ENCODE measurements around the gene PRG2.

The PRG2 gene

GRCh38 chr11:57426439-57426928 is 36.0 kb upstream of the PRG2 start:
- Histone ChIP-seq H3K27me3 (ENCODE audit: insufficient read depth, low read length) (peaks cover 7% of the 10 kb centered on the region), H3K4me3 (ENCODE audit: low read length) (peak overlapping the region; percentile 49), H2AFZ (ENCODE audit: low read depth, low read length) (peak overlapping the region; percentile 78), H3K36me3 (ENCODE audit: insufficient read depth, low read length) (peaks cover 3% of the 10 kb centered on the region), H3K4me1 (ENCODE audit: insufficient read depth, low read length) (peaks cover 8% of the 10 kb centered on the region), H3K9me3 (ENCODE audit: low read length) (no peaks in the 10 kb centered on the region)

- Histone ChIP-seq H3K9me3 (ENCODE audit: low read length) (no peaks in the 10 kb centered on the region), H3K36me3 (ENCODE audit: insufficient read depth, low read length) (peaks cover 3% of the 10 kb centered on the region), H3K4me3 (ENCODE audit: low read length) (peak overlapping the region; percentile 49), H3K27me3 (ENCODE audit: insufficient read depth, low read length) (peaks cover 3% of the 10 kb centered on the region), H3K4me1 (ENCODE audit: insufficient read depth, low read length) (peaks cover 8% of the 10 kb centered on the region), H2AFZ (ENCODE audit: low read depth, low read length) (no peak overlapping the region)
These were observed 35.4 kb upstream of the PRG2 start for GRCh38 chr11:57425565-57426438.

DNA sequence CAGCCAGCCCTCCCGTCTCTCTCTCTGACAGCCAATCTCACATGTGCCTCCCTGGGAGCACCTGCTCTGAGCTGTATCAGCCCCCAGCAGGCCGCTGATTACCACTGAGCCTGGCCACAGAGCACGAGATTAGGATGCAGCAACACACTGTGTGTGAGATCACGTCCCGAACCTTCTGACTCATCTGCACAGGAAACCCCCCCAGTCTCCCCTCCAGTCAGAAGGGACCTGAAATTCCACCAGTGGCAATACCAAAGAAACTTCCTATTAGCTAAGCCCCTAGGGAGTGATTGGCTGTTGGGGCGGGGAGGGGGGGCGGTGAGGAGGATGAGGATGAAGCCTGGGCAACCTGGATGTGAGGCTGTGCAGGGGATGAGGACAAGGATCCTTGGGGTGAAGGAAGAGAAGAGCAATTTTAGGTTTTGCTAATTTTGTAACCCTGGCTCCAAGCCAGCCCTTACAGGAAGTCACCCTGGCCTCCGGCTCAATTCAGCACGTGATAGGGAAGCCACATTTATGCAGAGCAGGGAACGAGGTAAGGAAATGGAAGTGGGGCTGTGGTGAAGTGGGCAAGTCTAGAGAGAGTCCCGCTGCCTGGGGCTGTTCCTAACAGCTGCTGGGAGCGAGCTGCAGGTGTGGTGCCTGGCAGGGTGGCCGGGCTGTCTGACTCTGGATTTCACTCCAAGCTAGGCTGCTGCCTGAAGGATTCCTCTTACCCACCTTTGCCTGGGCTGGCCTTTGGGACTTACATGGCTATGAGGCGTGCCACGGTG is 34.5 kb upstream of the PRG2 start:
- no peaks in the 10 kb centered on the region for H3K9me3 ChIP-seq (ENCODE audit: low read length)
- H3K4me3 ChIP-seq (ENCODE audit: low read length): no peak overlapping the region

DNA sequence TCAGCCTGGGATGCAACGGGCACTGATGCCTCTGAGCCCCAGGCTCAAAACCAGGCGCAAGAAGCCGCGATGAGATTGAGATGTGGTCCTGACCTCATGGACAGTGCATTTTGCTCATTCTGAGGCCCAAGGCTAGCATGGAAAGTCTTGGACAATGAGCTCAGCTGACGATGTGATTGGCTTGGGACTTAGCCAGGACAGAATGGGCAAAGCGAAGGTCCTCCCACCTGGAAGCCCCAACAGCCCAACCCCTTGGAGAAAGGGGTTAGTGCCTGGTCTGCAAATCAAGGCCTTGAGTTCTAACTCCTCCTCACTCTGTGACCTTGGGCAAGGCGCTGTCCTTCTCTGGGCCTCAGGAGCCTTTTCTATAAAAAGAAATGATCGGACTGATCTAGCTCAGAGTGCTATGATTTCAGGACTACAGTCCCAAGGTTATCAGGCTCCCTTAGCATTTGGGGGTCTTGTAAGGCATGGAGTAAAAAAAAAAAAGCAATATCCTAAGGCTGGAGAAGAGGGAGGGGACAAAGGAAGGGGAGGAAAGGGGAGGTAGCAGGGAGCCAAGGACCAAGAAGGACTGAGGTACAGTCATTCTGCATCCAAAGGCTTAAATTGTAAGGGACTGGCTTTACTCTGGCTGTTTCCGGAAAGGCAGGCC is 33.8 kb upstream of the PRG2 start:
- Histone ChIP-seq H3K9me3 (ENCODE audit: low read length) (no peaks in the 10 kb centered on the region), H3K36me3 (ENCODE audit: insufficient read depth, low read length) (peaks cover 3% of the 10 kb centered on the region), H3K4me1 (ENCODE audit: insufficient read depth, low read length) (peaks cover 8% of the 10 kb centered on the region), H3K4me3 (ENCODE audit: low read length) (no peak overlapping the region), H2AFZ (ENCODE audit: low read depth, low read length) (no peak overlapping the region), H3K27me3 (ENCODE audit: insufficient read depth, low read length) (no peaks in the 10 kb centered on the region)

More for the DNA sequence above, 34.5 kb upstream of the PRG2 start:
- peaks cover 8% of the 10 kb centered on the region for H3K4me1 ChIP-seq (ENCODE audit: insufficient read depth, low read length)
- H2AFZ ChIP-seq (ENCODE audit: low read depth, low read length): no peak overlapping the region
- no peaks in the 10 kb centered on the region for H3K27me3 ChIP-seq (ENCODE audit: insufficient read depth, low read length)
- H3K36me3 ChIP-seq (ENCODE audit: insufficient read depth, low read length): peaks cover 3% of the 10 kb centered on the region

DNA sequence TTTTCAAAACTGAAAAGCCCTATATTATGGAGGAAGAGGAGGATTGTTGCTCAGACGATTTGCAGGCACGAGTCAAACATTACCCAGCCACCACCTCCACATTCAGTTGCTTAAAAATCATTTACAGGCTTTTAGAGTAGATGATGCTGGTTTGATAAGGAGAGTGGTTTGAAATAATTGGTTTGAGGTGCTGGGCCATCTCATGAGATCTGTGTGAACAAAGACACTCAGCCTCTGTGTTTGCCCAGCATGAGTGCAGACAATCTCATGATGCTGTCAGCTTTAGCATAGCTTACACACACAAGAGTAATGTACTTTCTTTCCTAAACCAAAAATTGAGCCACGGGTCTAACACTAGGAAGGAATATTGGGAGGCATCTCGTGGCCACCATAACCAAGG is 32.2 kb upstream of the PRG2 start:
- no peaks in the 10 kb centered on the region for H3K27me3 ChIP-seq (ENCODE audit: insufficient read depth, low read length)
- H3K4me1 ChIP-seq (ENCODE audit: insufficient read depth, low read length): peaks cover 8% of the 10 kb centered on the region
- H3K36me3 ChIP-seq (ENCODE audit: insufficient read depth, low read length): peaks cover 7% of the 10 kb centered on the region
- no peaks in the 10 kb centered on the region for H3K9me3 ChIP-seq (ENCODE audit: low read length)
- no peak overlapping the region for H2AFZ ChIP-seq (ENCODE audit: low read depth, low read length)
- no peak overlapping the region for H3K4me3 ChIP-seq (ENCODE audit: low read length)

GRCh38 chr11:57421805-57422204 is 31.4 kb upstream of the PRG2 start:
- H3K36me3 ChIP-seq (ENCODE audit: insufficient read depth, low read length): peaks cover 12% of the 10 kb centered on the region
- no peaks in the 10 kb centered on the region for H3K27me3 ChIP-seq (ENCODE audit: insufficient read depth, low read length)
- H3K4me3 ChIP-seq (ENCODE audit: low read length): no peak overlapping the region
- no peak overlapping the region for H2AFZ ChIP-seq (ENCODE audit: low read depth, low read length)
- peaks cover 8% of the 10 kb centered on the region for H3K4me1 ChIP-seq (ENCODE audit: insufficient read depth, low read length)
- no peaks in the 10 kb centered on the region for H3K9me3 ChIP-seq (ENCODE audit: low read length)

- Histone ChIP-seq H3K27me3 (ENCODE audit: insufficient read depth, low read length) (no peaks in the 10 kb centered on the region), H3K9me3 (ENCODE audit: low read length) (no peaks in the 10 kb centered on the region), H3K4me1 (ENCODE audit: insufficient read depth, low read length) (peaks cover 2% of the 10 kb centered on the region), H3K4me3 (ENCODE audit: low read length) (no peak overlapping the region), H2AFZ (ENCODE audit: low read depth, low read length) (no peak overlapping the region), H3K36me3 (ENCODE audit: insufficient read depth, low read length) (peaks cover 12% of the 10 kb centered on the region)
These were observed 30.6 kb upstream of the PRG2 start for GRCh38 chr11:57421066-57421465.

- H3K27me3 ChIP-seq (ENCODE audit: insufficient read depth, low read length): no peaks in the 10 kb centered on the region
- no peaks in the 10 kb centered on the region for H3K9me3 ChIP-seq (ENCODE audit: low read length)
- peaks cover 20% of the 10 kb centered on the region for H3K36me3 ChIP-seq (ENCODE audit: insufficient read depth, low read length)
- no peak overlapping the region for H2AFZ ChIP-seq (ENCODE audit: low read depth, low read length)
- H3K4me3 ChIP-seq (ENCODE audit: low read length): no peak overlapping the region
- no peaks in the 10 kb centered on the region for H3K4me1 ChIP-seq (ENCODE audit: insufficient read depth, low read length)
These were observed 28.7 kb upstream of the PRG2 start for GRCh38 chr11:57419146-57419545.

DNA sequence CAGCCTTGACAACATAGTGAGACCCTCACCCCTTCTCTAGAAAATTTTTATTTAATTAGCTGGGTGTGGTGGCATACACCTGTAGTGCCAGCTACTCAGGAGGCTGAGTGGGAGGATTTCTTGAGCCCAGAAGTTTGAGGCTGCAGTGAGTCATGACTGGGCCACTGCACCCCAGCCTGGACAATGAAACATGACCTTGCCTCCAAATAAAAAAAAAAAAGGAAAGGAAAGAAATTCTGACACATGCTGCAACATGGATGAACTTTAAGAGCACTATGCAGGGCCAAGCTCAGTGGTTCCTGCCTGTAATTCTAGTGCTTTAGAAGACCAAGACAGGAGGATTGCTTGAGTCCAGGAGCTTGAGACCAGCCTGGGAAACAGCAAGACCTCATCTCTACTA is 27.7 kb upstream of the PRG2 start:
- H3K36me3 ChIP-seq (ENCODE audit: insufficient read depth, low read length): peaks cover 20% of the 10 kb centered on the region
- H2AFZ ChIP-seq (ENCODE audit: low read depth, low read length): no peak overlapping the region
- no peak overlapping the region for H3K4me3 ChIP-seq (ENCODE audit: low read length)
- H3K9me3 ChIP-seq (ENCODE audit: low read length): no peaks in the 10 kb centered on the region
- no peaks in the 10 kb centered on the region for H3K27me3 ChIP-seq (ENCODE audit: insufficient read depth, low read length)
- H3K4me1 ChIP-seq (ENCODE audit: insufficient read depth, low read length): no peaks in the 10 kb centered on the region

DNA sequence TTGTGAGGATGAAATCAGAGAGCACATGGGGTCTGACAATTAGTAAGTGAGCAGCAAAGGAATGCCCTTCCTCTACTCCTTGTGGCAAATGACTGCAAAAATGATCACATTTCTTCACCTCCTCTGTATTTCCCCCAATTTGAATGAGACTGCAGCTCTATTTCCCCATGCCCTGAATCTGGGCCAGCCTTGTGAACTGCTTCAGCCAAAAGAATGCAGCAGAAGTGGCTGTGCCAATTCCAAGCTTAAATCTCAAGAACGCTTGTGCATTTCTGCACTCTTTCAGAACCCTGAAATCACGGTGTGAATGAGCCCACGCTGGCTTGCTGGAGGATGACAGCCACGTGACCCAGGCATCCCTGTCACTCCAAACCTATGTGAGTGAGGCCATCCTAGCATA is 26.6 kb upstream of the PRG2 start:
- H2AFZ ChIP-seq (ENCODE audit: low read depth, low read length): no peak overlapping the region
- H3K27me3 ChIP-seq (ENCODE audit: insufficient read depth, low read length): no peaks in the 10 kb centered on the region
- H3K4me3 ChIP-seq (ENCODE audit: low read length): no peak overlapping the region
- no peaks in the 10 kb centered on the region for H3K9me3 ChIP-seq (ENCODE audit: low read length)
- no peaks in the 10 kb centered on the region for H3K4me1 ChIP-seq (ENCODE audit: insufficient read depth, low read length)
- H3K36me3 ChIP-seq (ENCODE audit: insufficient read depth, low read length): peaks cover 20% of the 10 kb centered on the region

DNA sequence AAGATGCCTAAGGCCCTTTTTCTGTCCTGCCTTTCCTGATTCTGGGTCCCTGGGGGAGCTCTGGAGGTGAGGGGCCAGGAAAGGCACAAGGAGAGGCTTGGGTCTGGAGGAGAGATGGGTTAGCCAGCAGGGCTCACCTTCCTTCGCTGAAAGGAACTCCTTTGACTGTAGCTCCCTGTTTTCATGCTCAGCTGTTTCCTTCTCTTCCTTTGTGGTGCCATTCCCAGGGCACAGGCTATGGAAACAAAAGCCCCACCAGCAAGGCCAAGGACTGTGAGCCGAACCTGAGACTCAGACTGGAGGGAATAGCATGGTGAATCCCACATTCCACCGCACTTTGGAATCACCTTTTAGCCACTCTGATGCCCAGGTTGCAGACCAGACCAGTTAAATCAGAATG is 26.0 kb upstream of the PRG2 start:
- no peak overlapping the region for H2AFZ ChIP-seq (ENCODE audit: low read depth, low read length)
- peaks cover 20% of the 10 kb centered on the region for H3K36me3 ChIP-seq (ENCODE audit: insufficient read depth, low read length)
- H3K4me1 ChIP-seq (ENCODE audit: insufficient read depth, low read length): no peaks in the 10 kb centered on the region

GRCh38 chr11:57414612-57415212 is 24.3 kb upstream of the PRG2 start:
- peaks cover 20% of the 10 kb centered on the region for H3K36me3 ChIP-seq (ENCODE audit: insufficient read depth, low read length)
- H3K4me1 ChIP-seq (ENCODE audit: insufficient read depth, low read length): no peaks in the 10 kb centered on the region
- H3K4me3 ChIP-seq (ENCODE audit: low read length): no peak overlapping the region
- no peak overlapping the region for H2AFZ ChIP-seq (ENCODE audit: low read depth, low read length)
- no peaks in the 10 kb centered on the region for H3K9me3 ChIP-seq (ENCODE audit: low read length)
- H3K27me3 ChIP-seq (ENCODE audit: insufficient read depth, low read length): no peaks in the 10 kb centered on the region

More for the DNA sequence above, 26.0 kb upstream of the PRG2 start:
- Histone ChIP-seq H3K4me3 (ENCODE audit: low read length) (no peak overlapping the region), H3K9me3 (ENCODE audit: low read length) (no peaks in the 10 kb centered on the region), H3K27me3 (ENCODE audit: insufficient read depth, low read length) (no peaks in the 10 kb centered on the region)

Measured in neuron (in vitro differentiated cells).